ENCODE measurements around the gene PSMA3.

Gene PSMA3

GRCh38 chr14:58244556-58245387, at the start of gene PSMA3:
TSS of gene PSMA3 (plus strand) at chr14:58244843. CDS start at chr14:58244921, 78 bp downstream.
- peak within 1 kb of the TSS; percentile 98 to 99 for H3K4me3 ChIP-seq (ENCODE audit: low read length in 2 of 2)
- no peaks in the 10 kb centered on the region for H3K27me3 ChIP-seq (ENCODE audit: control insufficient read depth in 1 of 2, insufficient read depth in 2 of 2, low read length in 2 of 2)
- peak within 1 kb of the TSS; percentile 94 for H3K27ac ChIP-seq (ENCODE audit: low read length)
- peaks cover 0 to 2% of the 10 kb centered on the region in 2 donors for H3K36me3 ChIP-seq (ENCODE audit: control insufficient read depth in 2 of 2, insufficient read depth in 2 of 2, low read length in 2 of 2)
- H3K4me1 ChIP-seq (ENCODE audit: control insufficient read depth, insufficient read depth, low read length), result peaks cover 9% of the 10 kb centered on the region
- H3K9ac ChIP-seq (ENCODE audit: low read length in 2 of 2), result peak within 1 kb of the TSS; percentile 98 to 99
- H3K9me3 ChIP-seq (ENCODE audit: control insufficient read depth in 2 of 2, low read length in 2 of 2), result no peaks in the 10 kb centered on the region

- peaks cover 6% of the 10 kb centered on the region for H3K4me1 ChIP-seq (ENCODE audit: control insufficient read depth, insufficient read depth, low read length)
- H3K4me3 ChIP-seq (ENCODE audit: low read length in 2 of 2), result no peak overlapping the region
- no peaks in the 10 kb centered on the region for H3K9me3 ChIP-seq (ENCODE audit: control insufficient read depth in 2 of 2, low read length in 2 of 2)
- H3K36me3 ChIP-seq (ENCODE audit: control insufficient read depth in 2 of 2, insufficient read depth in 2 of 2, low read length in 2 of 2), result no peaks in the 10 kb centered on the region
- H3K27ac ChIP-seq (ENCODE audit: low read length), result no peak overlapping the region
- no peaks in the 10 kb centered on the region for H3K27me3 ChIP-seq (ENCODE audit: control insufficient read depth in 1 of 2, insufficient read depth in 2 of 2, low read length in 2 of 2)
- H3K9ac ChIP-seq (ENCODE audit: low read length in 2 of 2), result no peak overlapping the region
These were observed 48.4 kb upstream of the PSMA3 start for GRCh38 chr14:58196198-58196597.

GRCh38 chr14:58198086-58198485, 46.6 kb upstream of the PSMA3 start:
- Histone ChIP-seq H3K9ac (ENCODE audit: low read length in 2 of 2) (no peak overlapping the region), H3K9me3 (ENCODE audit: control insufficient read depth in 2 of 2, low read length in 2 of 2) (no peaks in the 10 kb centered on the region)

GRCh38 chr14:58199726-58200479, 44.7 kb upstream of the PSMA3 start, which contains the start of gene ACTR10:
TSS of gene ACTR10 (plus strand) at chr14:58200149. CDS start at chr14:58200218, 69 bp downstream.
- Histone ChIP-seq H3K27ac (ENCODE audit: low read length) (peak within 1 kb of the TSS; percentile 85), H3K4me1 (ENCODE audit: control insufficient read depth, insufficient read depth, low read length) (peaks cover 6% of the 10 kb centered on the region), H3K27me3 (ENCODE audit: control insufficient read depth in 1 of 2, insufficient read depth in 2 of 2, low read length in 2 of 2) (no peaks in the 10 kb centered on the region), H3K9me3 (ENCODE audit: control insufficient read depth in 2 of 2, low read length in 2 of 2) (no peaks in the 10 kb centered on the region), H3K9ac (ENCODE audit: low read length in 2 of 2) (peak within 1 kb of the TSS; percentile 97), H3K4me3 (ENCODE audit: low read length in 2 of 2) (peak within 1 kb of the TSS; percentile 89 to 92), H3K36me3 (ENCODE audit: control insufficient read depth in 2 of 2, insufficient read depth in 2 of 2, low read length in 2 of 2) (no peaks in the 10 kb centered on the region)

More at GRCh38 chr14:58198086-58198485, 46.6 kb upstream of the PSMA3 start:
- peaks cover 6% of the 10 kb centered on the region for H3K4me1 ChIP-seq (ENCODE audit: control insufficient read depth, insufficient read depth, low read length)
- no peak overlapping the region for H3K27ac ChIP-seq (ENCODE audit: low read length)
- no peaks in the 10 kb centered on the region for H3K36me3 ChIP-seq (ENCODE audit: control insufficient read depth in 2 of 2, insufficient read depth in 2 of 2, low read length in 2 of 2)
- H3K27me3 ChIP-seq (ENCODE audit: control insufficient read depth in 1 of 2, insufficient read depth in 2 of 2, low read length in 2 of 2), result no peaks in the 10 kb centered on the region
- H3K4me3 ChIP-seq (ENCODE audit: low read length in 2 of 2), result no peak overlapping the region

GRCh38 chr14:58200480-58200841, 44.2 kb upstream of the PSMA3 start:
- Histone ChIP-seq H3K27me3 (ENCODE audit: control insufficient read depth in 1 of 2, insufficient read depth in 2 of 2, low read length in 2 of 2) (no peaks in the 10 kb centered on the region), H3K4me1 (ENCODE audit: control insufficient read depth, insufficient read depth, low read length) (peaks cover 6% of the 10 kb centered on the region), H3K9ac (ENCODE audit: low read length in 2 of 2) (peak overlapping the region; percentile 97), H3K27ac (ENCODE audit: low read length) (peak overlapping the region; percentile 85), H3K36me3 (ENCODE audit: control insufficient read depth in 2 of 2, insufficient read depth in 2 of 2, low read length in 2 of 2) (no peaks in the 10 kb centered on the region), H3K9me3 (ENCODE audit: control insufficient read depth in 2 of 2, low read length in 2 of 2) (no peaks in the 10 kb centered on the region), H3K4me3 (ENCODE audit: low read length in 2 of 2) (peak overlapping the region; percentile 89 to 92)

- no peaks in the 10 kb centered on the region for H3K36me3 ChIP-seq (ENCODE audit: control insufficient read depth in 2 of 2, insufficient read depth in 2 of 2, low read length in 2 of 2)
- no peaks in the 10 kb centered on the region for H3K9me3 ChIP-seq (ENCODE audit: control insufficient read depth in 2 of 2, low read length in 2 of 2)
- H3K27me3 ChIP-seq (ENCODE audit: control insufficient read depth in 1 of 2, insufficient read depth in 2 of 2, low read length in 2 of 2), result no peaks in the 10 kb centered on the region
- peak overlapping the region; percentile 97 for H3K9ac ChIP-seq (ENCODE audit: low read length in 2 of 2)
- H3K27ac ChIP-seq (ENCODE audit: low read length), result peak overlapping the region; percentile 85
- peaks cover 6% of the 10 kb centered on the region for H3K4me1 ChIP-seq (ENCODE audit: control insufficient read depth, insufficient read depth, low read length)
- peak overlapping the region; percentile 89 to 92 for H3K4me3 ChIP-seq (ENCODE audit: low read length in 2 of 2)
These were observed 43.8 kb upstream of the PSMA3 start for GRCh38 chr14:58200846-58201245.

- H3K27ac ChIP-seq (ENCODE audit: low read length), result no peak overlapping the region
- no peaks in the 10 kb centered on the region for H3K9me3 ChIP-seq (ENCODE audit: control insufficient read depth in 2 of 2, low read length in 2 of 2)
- H3K4me1 ChIP-seq (ENCODE audit: control insufficient read depth, insufficient read depth, low read length), result no peaks in the 10 kb centered on the region
- no peaks in the 10 kb centered on the region for H3K27me3 ChIP-seq (ENCODE audit: control insufficient read depth in 1 of 2, insufficient read depth in 2 of 2, low read length in 2 of 2)
- H3K9ac ChIP-seq (ENCODE audit: low read length in 2 of 2), result no peak overlapping the region
- no peak overlapping the region for H3K4me3 ChIP-seq (ENCODE audit: low read length in 2 of 2)
- peaks cover 19 to 32% of the 10 kb centered on the region in 2 donors for H3K36me3 ChIP-seq (ENCODE audit: control insufficient read depth in 2 of 2, insufficient read depth in 2 of 2, low read length in 2 of 2)
These were observed 31.5 kb upstream of the PSMA3 start for GRCh38 chr14:58213176-58213575.

GRCh38 chr14:58215191-58215914, 29.3 kb upstream of the PSMA3 start:
- H3K4me1 ChIP-seq (ENCODE audit: control insufficient read depth, insufficient read depth, low read length), result no peaks in the 10 kb centered on the region
- H3K9ac ChIP-seq (ENCODE audit: low read length in 2 of 2), result no peak overlapping the region
- no peaks in the 10 kb centered on the region for H3K27me3 ChIP-seq (ENCODE audit: control insufficient read depth in 1 of 2, insufficient read depth in 2 of 2, low read length in 2 of 2)
- H3K36me3 ChIP-seq (ENCODE audit: control insufficient read depth in 2 of 2, insufficient read depth in 2 of 2, low read length in 2 of 2), result peaks cover 19 to 26% of the 10 kb centered on the region in 2 donors
- H3K27ac ChIP-seq (ENCODE audit: low read length), result no peak overlapping the region
- H3K4me3 ChIP-seq (ENCODE audit: low read length in 2 of 2), result no peak overlapping the region
- no peaks in the 10 kb centered on the region for H3K9me3 ChIP-seq (ENCODE audit: control insufficient read depth in 2 of 2, low read length in 2 of 2)

GRCh38 chr14:58216544-58216943, 28.1 kb upstream of the PSMA3 start:
- Histone ChIP-seq H3K36me3 (ENCODE audit: control insufficient read depth in 2 of 2, insufficient read depth in 2 of 2, low read length in 2 of 2) (peaks cover 21 to 22% of the 10 kb centered on the region in 2 donors), H3K4me1 (ENCODE audit: control insufficient read depth, insufficient read depth, low read length) (no peaks in the 10 kb centered on the region), H3K9me3 (ENCODE audit: control insufficient read depth in 2 of 2, low read length in 2 of 2) (no peaks in the 10 kb centered on the region), H3K4me3 (ENCODE audit: low read length in 2 of 2) (no peak overlapping the region), H3K27ac (ENCODE audit: low read length) (no peak overlapping the region), H3K27me3 (ENCODE audit: control insufficient read depth in 1 of 2, insufficient read depth in 2 of 2, low read length in 2 of 2) (no peaks in the 10 kb centered on the region), H3K9ac (ENCODE audit: low read length in 2 of 2) (no peak overlapping the region)

GRCh38 chr14:58227096-58227819, 17.4 kb upstream of the PSMA3 start:
- no peaks in the 10 kb centered on the region for H3K27me3 ChIP-seq (ENCODE audit: control insufficient read depth in 1 of 2, insufficient read depth in 2 of 2, low read length in 2 of 2)
- H3K9ac ChIP-seq (ENCODE audit: low read length in 2 of 2), result no peak overlapping the region
- no peak overlapping the region for H3K4me3 ChIP-seq (ENCODE audit: low read length in 2 of 2)
- H3K9me3 ChIP-seq (ENCODE audit: control insufficient read depth in 2 of 2, low read length in 2 of 2), result no peaks in the 10 kb centered on the region
- no peak overlapping the region for H3K27ac ChIP-seq (ENCODE audit: low read length)
- peaks cover 4 to 7% of the 10 kb centered on the region in 2 donors for H3K36me3 ChIP-seq (ENCODE audit: control insufficient read depth in 2 of 2, insufficient read depth in 2 of 2, low read length in 2 of 2)
- H3K4me1 ChIP-seq (ENCODE audit: control insufficient read depth, insufficient read depth, low read length), result no peaks in the 10 kb centered on the region

Measured in stomach smooth muscle (tissue), 2 donors.